Myocyte (in vitro differentiated cells): ENCODE measurements around the gene MFSD6. TPM values are rescaled to one million over a fixed set of nuclear protein-coding genes. Genes with fewer than 3 reads are reported as not detected.

Source experiments
- total RNA-seq: library from RNA; depleted of rRNA; stranded (reverse); fragments of >200 nt; gene quantifications from 2 replicates; pipeline ENCODE4 v1.2.3, GENCODE V29; 2014

MFSD6 gene
- total RNA-seq, 1 donor from 2014 or later: 12.4 TPM

Other genes with a start within 250 kb of the MFSD6 start
- gene HIBCH, start 88.5 kb upstream of the MFSD6 start, total RNA-seq: 11.1 and 13.6 TPM in 2 replicates
- 18.7 and 19.6 TPM in 2 replicates for gene INPP1, start 64.8 kb upstream of the MFSD6 start, total RNA-seq
- gene NEMP2, start 126.4 kb downstream of the MFSD6 start, total RNA-seq: 2.0 and 4.7 TPM in 2 replicates
- 35.2 and 43.7 TPM in 2 replicates for gene NAB1, start 240.7 kb downstream of the MFSD6 start, total RNA-seq